Fibroblast of lung (primary cell): ENCODE data around the gene SAFB. TPM values are rescaled to one million over a fixed set of nuclear protein-coding genes. Genes with fewer than 3 reads are reported as not detected.

ENCODE experiments used
- DNase-seq, 2 donors: peaks; one replicate each; pipeline versions ENCODE4 v3.0.0 to v3.0.0-alpha.2; 2010; ENCODE audit warnings: low read depth in 2 of 2
- H2AFZ ChIP-seq: 2 replicates; pipeline ENCODE4 v1.5.1; 2012; ENCODE audit warnings: low read length, control low read depth, inconsistent platforms
- H3K27ac ChIP-seq: 2 replicates; pipeline ENCODE4 v1.5.1; 2011; ENCODE audit warnings: low read length, control low read depth; ENCODE audit not compliant: insufficient read depth
- H3K27me3 ChIP-seq: 2 replicates; pipeline ENCODE4 v1.5.1; 2011; ENCODE audit warnings: mild to moderate bottlenecking, low read length; ENCODE audit not compliant: control insufficient read depth, insufficient read depth
- H3K36me3 ChIP-seq: 2 replicates; pipeline ENCODE4 v1.5.1; 2011; ENCODE audit warnings: low read length; ENCODE audit not compliant: control insufficient read depth, insufficient read depth
- H3K4me1 ChIP-seq: 2 replicates; pipeline ENCODE4 v1.5.1; 2011; ENCODE audit warnings: low read length; ENCODE audit not compliant: control insufficient read depth, insufficient read depth; ENCODE audit errors: extremely low read depth
- H3K4me2 ChIP-seq: 2 replicates; pipeline ENCODE4 v1.5.1; 2011; ENCODE audit warnings: low read length, control low read depth; ENCODE audit not compliant: insufficient read depth; ENCODE audit errors: extremely low read depth
- H3K4me3 ChIP-seq, 4 experiments: fragments of 200-600 bp in 1 of 4; sonication (generic) in 1 of 4; replicated peaks in 1 of 4; 2 replicates each; pipeline ENCODE4 v1.5.1; 2011 to 2016; ENCODE audit warnings: low read length in 4 of 4, low read depth in 3 of 4, mild to moderate bottlenecking in 3 of 4, control low read depth in 2 of 4, inconsistent platforms in 1 of 4, mixed read lengths in 1 of 4; ENCODE audit not compliant: insufficient read depth in 1 of 4; ENCODE audit errors: control extremely low read depth in 1 of 4
- H3K79me2 ChIP-seq: 2 replicates; pipeline ENCODE4 v1.5.1; 2012; ENCODE audit warnings: mild to moderate bottlenecking, low read length, inconsistent platforms; ENCODE audit not compliant: control insufficient read depth, insufficient read depth
- H3K9ac ChIP-seq: 2 replicates; pipeline ENCODE4 v1.5.1; 2011; ENCODE audit warnings: mild to moderate bottlenecking, low read length, control low read depth; ENCODE audit not compliant: insufficient read depth
- H3K9me3 ChIP-seq: 2 replicates; pipeline ENCODE4 v1.5.1; 2012; ENCODE audit warnings: low read depth, low read length; ENCODE audit not compliant: control insufficient read depth, insufficient read depth
- H4K20me1 ChIP-seq: 2 replicates; pipeline ENCODE4 v1.5.1; 2011; ENCODE audit warnings: low read length; ENCODE audit not compliant: control insufficient read depth, insufficient read depth; ENCODE audit errors: extremely low read depth
- CTCF ChIP-seq, 2 donors: IDR thresholded peaks in 1 of 2; conservative IDR thresholded peaks in 1 of 2; 1 replicate in 1 of 2; 2 replicates in 1 of 2; pipeline ENCODE4 v1.5.1; 2011 to 2012; ENCODE audit warnings: low read length in 2 of 2, control low read depth in 1 of 2, inconsistent platforms in 1 of 2, low read depth in 1 of 2, mild to moderate bottlenecking in 1 of 2
- EZH2 ChIP-seq: IDR thresholded peaks from 2 replicates; pipeline ENCODE4 v1.5.1; 2012; ENCODE audit warnings: low read length, control low read depth, mild to moderate bottlenecking; ENCODE audit errors: missing control alignments
- polyA plus RNA-seq, 2 donors: library from polyadenylated mRNA; depleted of rRNA in 1 of 2; stranded (reverse) in 1 of 2; unstranded in 1 of 2; fragments of >200 nt; gene quantifications; 2 replicates each; pipeline ENCODE4 v1.2.1, GENCODE V29; 2011 to 2012; ENCODE audit warnings: missing spikeins in 1 of 2
- total RNA-seq: library from RNA; depleted of rRNA; stranded (reverse); fragments of >200 nt; gene quantifications from 2 replicates; pipeline ENCODE4 v1.2.1, GENCODE V29; 2014

SAFB gene
- total and polyA plus RNA-seq, 2 donors (not counting 1 experiment from before 2014, with no cell fraction given), result 28.0 to 51.0 TPM

DNA sequence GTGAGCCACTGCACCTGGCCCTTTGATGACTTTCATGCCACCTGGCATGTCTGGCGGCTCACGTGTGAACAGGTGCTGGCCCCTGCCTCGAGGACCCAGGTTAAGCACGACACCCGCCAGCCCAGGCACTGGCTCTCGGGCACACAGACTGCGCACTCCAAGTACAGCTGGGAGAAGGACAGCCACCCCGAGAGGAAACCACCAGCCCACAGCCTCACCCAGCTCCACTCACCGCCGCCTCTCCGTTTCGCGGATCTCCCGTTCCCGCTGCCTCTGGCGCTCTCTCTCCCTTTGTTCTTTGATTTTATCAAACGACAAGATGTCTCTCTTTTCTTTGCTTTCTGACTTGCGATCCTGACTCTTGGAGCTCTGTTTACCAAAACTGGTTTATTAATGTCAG is 27.8 kb upstream of the SAFB start:
- Histone ChIP-seq H3K79me2 (no peaks in the 10 kb centered on the region), H4K20me1 (no peaks in the 10 kb centered on the region), H2AFZ (no peak overlapping the region), H3K9me3 (no peaks in the 10 kb centered on the region), H3K27me3 (no peaks in the 10 kb centered on the region), H3K4me1 (no peaks in the 10 kb centered on the region), H3K4me2 (no peak overlapping the region), H3K9ac (no peak overlapping the region), H3K4me3 (no peak overlapping the region), H3K27ac (no peak overlapping the region), H3K36me3 (peaks cover 36% of the 10 kb centered on the region)
- no peak for DNase-seq
- TF ChIP-seq CTCF (conservative IDR thresholded peaks at IDR 0.05 in 1 of 2, IDR thresholded peaks at IDR 0.05 in 1 of 2; ENCODE audit: low read depth in 1 of 2, low read length in 2 of 2) (no peak), EZH2 (no peak)

DNA sequence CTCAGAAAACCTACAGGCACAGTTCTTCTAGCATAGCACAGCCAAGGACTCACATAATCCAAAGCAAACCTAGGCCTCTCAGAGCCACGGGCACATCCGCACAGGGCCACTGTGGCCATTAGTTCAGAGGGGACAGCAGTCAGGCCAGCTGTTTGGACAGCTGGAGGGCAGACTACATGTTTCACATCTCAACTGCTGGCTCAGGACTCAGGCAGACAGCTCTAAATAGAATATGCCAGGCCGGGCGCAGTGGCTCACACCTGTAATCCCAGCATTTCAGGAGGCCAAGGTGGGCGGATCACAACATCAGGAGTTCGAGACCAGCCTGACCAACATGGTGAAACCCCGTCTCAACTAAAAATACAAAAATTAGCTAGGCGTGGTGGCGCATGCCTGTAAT is 27.1 kb upstream of the SAFB start:
- Histone ChIP-seq H3K4me1 (no peaks in the 10 kb centered on the region), H3K9me3 (no peaks in the 10 kb centered on the region), H4K20me1 (no peaks in the 10 kb centered on the region), H3K4me2 (no peak overlapping the region), H3K36me3 (peaks cover 33% of the 10 kb centered on the region), H3K9ac (no peak overlapping the region), H2AFZ (no peak overlapping the region), H3K79me2 (no peaks in the 10 kb centered on the region), H3K27me3 (no peaks in the 10 kb centered on the region), H3K27ac (no peak overlapping the region), H3K4me3 (no peak overlapping the region)
- TF ChIP-seq EZH2 (no peak), CTCF (conservative IDR thresholded peaks at IDR 0.05 in 1 of 2, IDR thresholded peaks at IDR 0.05 in 1 of 2; ENCODE audit: low read depth in 1 of 2, low read length in 2 of 2) (no peak)
- DNase-seq, result no peak

- no peak for DNase-seq
- Histone ChIP-seq H3K4me3 (no peak overlapping the region), H4K20me1 (no peaks in the 10 kb centered on the region), H3K4me1 (no peaks in the 10 kb centered on the region), H3K27ac (no peak overlapping the region), H3K36me3 (peaks cover 25% of the 10 kb centered on the region), H3K9ac (no peak overlapping the region), H3K79me2 (no peaks in the 10 kb centered on the region), H3K27me3 (no peaks in the 10 kb centered on the region), H2AFZ (no peak overlapping the region), H3K4me2 (no peak overlapping the region), H3K9me3 (no peaks in the 10 kb centered on the region)
- TF ChIP-seq CTCF (conservative IDR thresholded peaks at IDR 0.05 in 1 of 2, IDR thresholded peaks at IDR 0.05 in 1 of 2; ENCODE audit: low read depth in 1 of 2, low read length in 2 of 2), result no peak
Measured at GRCh38 chr19:5600797-5601196, 22.1 kb upstream of the SAFB start.
